ENCODE measurements around the gene ERLEC1.

ERLEC1 gene

DNA sequence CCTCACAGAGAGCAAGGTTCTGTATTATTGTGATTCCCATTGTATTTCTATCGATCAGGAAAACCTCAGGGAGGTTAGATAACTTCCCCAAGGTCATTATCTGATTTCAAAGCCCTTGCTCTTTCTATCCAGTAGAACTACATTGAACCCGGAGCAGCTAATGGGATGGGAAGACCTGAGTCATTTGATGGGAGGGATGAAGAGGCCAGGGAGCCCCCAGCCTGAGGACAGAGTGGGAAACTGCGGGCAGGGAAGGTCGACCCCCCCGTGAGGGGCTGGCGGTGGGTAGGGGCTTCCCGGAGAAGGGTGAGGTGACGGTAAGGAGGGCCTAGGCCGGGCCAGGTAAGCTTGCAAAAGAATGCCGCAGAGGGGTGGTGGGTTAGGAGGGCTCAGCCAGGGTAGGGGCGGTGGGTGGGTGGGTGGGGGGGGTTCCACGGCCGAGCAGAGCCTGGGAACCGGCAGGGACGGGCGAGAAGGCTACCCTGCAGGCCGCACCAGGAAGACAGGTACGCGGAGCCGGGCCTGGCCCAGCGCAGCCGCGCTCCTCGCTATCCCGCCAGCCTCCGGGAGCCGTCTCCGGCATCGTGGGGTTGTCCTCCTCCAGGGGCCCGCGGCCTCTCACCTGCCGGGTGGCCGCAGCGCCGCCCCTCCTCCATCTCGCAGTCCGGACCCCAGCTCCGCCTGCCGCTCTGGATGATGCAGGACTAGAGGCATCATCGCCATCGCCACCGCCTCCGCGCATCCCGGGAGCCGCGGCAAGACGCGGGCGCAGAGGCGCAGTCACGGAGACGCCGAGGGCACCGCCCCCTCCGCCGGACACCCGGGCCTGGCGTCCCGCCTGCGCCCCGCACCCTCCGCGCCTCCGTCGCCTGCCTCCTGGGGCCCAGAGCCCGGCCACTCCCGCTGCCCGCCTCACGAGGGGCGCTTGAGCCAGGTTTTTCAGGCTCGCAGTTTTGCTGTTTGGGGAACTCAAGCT, 72.7 kb downstream of the ERLEC1 start, which contains the start of gene GPR75:
TSS of gene GPR75 (minus strand) at position 762 of the 976 bp plus-strand sequence. CDS start 5,211 bp downstream, outside the sequence.
- DNase-seq (ENCODE audit: extremely low spot score) = no peak
- ChIA-PET POLR2A (no interaction called here), CTCF (interaction anchor here (0.6 kb wide), 1 partner anchor 13 kb away, joined by 3 read pairs; no protein-coding TSS in a partner anchor)
- TF ChIP-seq HDGF (IDR thresholded peaks at IDR 0.05; ENCODE audit: borderline replicate concordance) = no peak
- no peak for TF ChIP-seq FOXK2 (IDR thresholded peaks at IDR 0.05)
- TF ChIP-seq, protein P1, sequence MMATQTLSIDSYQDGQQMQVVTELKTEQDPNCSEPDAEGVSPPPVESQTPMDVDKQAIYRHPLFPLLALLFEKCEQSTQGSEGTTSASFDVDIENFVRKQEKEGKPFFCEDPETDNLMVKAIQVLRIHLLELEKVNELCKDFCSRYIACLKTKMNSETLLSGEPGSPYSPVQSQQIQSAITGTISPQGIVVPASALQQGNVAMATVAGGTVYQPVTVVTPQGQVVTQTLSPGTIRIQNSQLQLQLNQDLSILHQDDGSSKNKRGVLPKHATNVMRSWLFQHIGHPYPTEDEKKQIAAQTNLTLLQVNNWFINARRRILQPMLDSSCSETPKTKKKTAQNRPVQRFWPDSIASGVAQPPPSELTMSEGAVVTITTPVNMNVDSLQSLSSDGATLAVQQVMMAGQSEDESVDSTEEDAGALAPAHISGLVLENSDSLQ (IDR thresholded peaks at IDR 0.05) = no peak
- no peak for TF ChIP-seq ELF4 (IDR thresholded peaks at IDR 0.05)
- TF ChIP-seq TARDBP (IDR thresholded peaks at IDR 0.05) = no peak
- no peak for TF ChIP-seq NFRKB (IDR thresholded peaks at IDR 0.05)
- no peak for TF ChIP-seq ZNF384 (IDR thresholded peaks at IDR 0.05)
- no peak for TF ChIP-seq FOXA1 (IDR thresholded peaks at IDR 0.05)
- no peak for TF ChIP-seq LEF1 (IDR thresholded peaks at IDR 0.05; ENCODE audit: borderline replicate concordance)

DNA sequence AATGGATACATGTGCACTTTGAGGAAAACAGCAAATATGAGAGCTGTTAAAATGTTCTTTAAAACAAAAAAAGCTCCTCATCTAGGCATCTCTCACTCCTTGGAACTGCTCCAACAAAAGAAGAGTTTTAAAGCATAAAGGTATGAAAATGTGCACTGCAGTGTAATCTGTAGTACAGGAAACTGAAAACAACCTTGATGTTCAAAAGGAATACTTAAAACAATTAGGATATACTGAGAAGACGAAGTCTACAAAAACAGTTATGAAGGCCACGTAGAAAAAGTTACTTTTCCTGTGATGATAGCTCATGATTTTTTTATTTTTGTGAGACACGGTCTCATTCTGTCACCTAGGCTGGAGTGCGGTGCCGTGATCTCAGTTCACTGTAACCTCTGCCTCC, 75.0 kb downstream of the ERLEC1 start:
- DNase-seq (ENCODE audit: extremely low spot score) = no peak
- CTCF ChIA-PET = no interaction called here
- TF ChIP-seq ELF4 (IDR thresholded peaks at IDR 0.05) (no peak), HDGF (IDR thresholded peaks at IDR 0.05; ENCODE audit: borderline replicate concordance) (no peak), ARNT (IDR thresholded peaks at IDR 0.05) (no peak), LEF1 (IDR thresholded peaks at IDR 0.05; ENCODE audit: borderline replicate concordance) (no peak), ZNF384 (IDR thresholded peaks at IDR 0.05) (no peak), BHLHE40 (IDR thresholded peaks at IDR 0.05; ENCODE audit: borderline replicate concordance) (no peak), NFRKB (IDR thresholded peaks at IDR 0.05) (no peak), SP1 (IDR thresholded peaks at IDR 0.05) (no peak), L3MBTL2 (conservative IDR thresholded peaks at IDR 0.05) (no peak), FOXA1 (IDR thresholded peaks at IDR 0.05) (no peak), TARDBP (IDR thresholded peaks at IDR 0.05) (no peak), FOXK2 (IDR thresholded peaks at IDR 0.05) (no peak), FOXM1 (IDR thresholded peaks at IDR 0.05; ENCODE audit: borderline replicate concordance) (no peak), SUZ12 (IDR thresholded peaks at IDR 0.05) (no peak), CTBP1 (IDR thresholded peaks at IDR 0.05; ENCODE audit: borderline replicate concordance) (no peak)
- TF ChIP-seq, protein P1 (IDR thresholded peaks at IDR 0.05) = no peak
- POLR2A ChIA-PET = interaction anchor here (0.8 kb wide), 1 partner anchor 75 kb away, joined by 3 read pairs; the partner anchor contains the start of genes ASB3 and ERLEC1

DNA sequence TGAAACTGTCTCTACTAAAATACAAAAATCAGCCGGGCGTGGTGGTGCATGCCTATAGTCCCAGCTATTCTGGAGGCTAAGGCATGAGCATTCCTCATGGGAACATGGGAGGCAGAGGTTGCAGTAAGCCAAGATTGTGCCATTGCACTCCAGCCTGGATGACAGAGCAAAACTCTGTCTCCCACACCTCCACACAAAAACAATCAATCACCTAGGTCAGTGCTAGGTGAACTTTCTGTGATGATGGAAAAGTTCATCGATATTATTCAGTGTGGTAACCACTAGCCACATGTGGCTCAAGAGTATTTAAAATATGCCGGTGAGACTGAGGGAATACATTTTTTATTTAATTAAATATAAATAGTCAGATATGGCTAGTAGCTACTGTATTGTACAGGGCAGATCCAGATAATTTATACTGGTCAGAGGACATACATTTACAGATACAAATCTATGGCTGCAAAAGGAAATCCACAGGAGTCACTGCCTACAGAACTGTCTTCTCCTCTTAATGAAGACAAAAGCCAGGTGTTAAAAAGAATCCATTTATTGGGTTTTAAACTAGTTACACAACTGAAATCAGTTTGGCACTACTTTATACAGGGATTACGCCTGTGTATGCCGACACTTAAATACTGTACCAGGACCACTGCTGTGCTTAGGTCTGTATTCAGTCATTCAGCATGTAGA, 76.8 kb downstream of the ERLEC1 start:
- DNase-seq (ENCODE audit: extremely low spot score) = no peak
- TF ChIP-seq SUZ12 (IDR thresholded peaks at IDR 0.05) = no peak
- no peak for TF ChIP-seq LEF1 (IDR thresholded peaks at IDR 0.05; ENCODE audit: borderline replicate concordance)
- TF ChIP-seq BHLHE40 (IDR thresholded peaks at IDR 0.05; ENCODE audit: borderline replicate concordance) = no peak
- TF ChIP-seq FOXK2 (IDR thresholded peaks at IDR 0.05) = no peak
- no peak for TF ChIP-seq ELF4 (IDR thresholded peaks at IDR 0.05)
- TF ChIP-seq ARNT (IDR thresholded peaks at IDR 0.05) = no peak
- TF ChIP-seq L3MBTL2 (conservative IDR thresholded peaks at IDR 0.05) = no peak
- TF ChIP-seq HDGF (IDR thresholded peaks at IDR 0.05; ENCODE audit: borderline replicate concordance) = no peak
- TF ChIP-seq TARDBP (IDR thresholded peaks at IDR 0.05) = no peak
- TF ChIP-seq SP1 (IDR thresholded peaks at IDR 0.05) = no peak
- TF ChIP-seq, protein P1 (IDR thresholded peaks at IDR 0.05) = no peak
- TF ChIP-seq ZNF384 (IDR thresholded peaks at IDR 0.05) = no peak
- no peak for TF ChIP-seq FOXA1 (IDR thresholded peaks at IDR 0.05)
- ChIA-PET CTCF (no interaction called here), POLR2A (no interaction called here)

DNA sequence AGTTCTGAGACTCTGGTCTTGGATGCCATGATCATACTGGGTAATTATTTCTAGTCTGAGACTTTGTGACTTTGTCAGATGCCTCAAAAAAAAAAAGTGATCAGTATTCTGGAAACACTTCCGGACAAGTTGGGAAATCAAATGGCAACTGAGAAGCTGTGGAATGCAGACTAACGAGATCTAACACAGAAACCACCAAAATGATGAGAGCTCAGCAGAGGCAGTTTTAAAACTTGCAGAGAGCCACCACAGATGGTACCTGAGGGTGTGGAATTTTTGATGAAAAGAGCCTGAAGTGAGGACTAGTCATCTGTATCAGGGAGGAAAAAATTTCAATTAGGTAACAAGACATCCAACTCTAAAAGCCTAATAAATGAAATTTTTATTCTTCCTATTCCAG, 78.4 kb downstream of the ERLEC1 start:
- TF ChIP-seq ZNF384 (IDR thresholded peaks at IDR 0.05) = no peak
- TF ChIP-seq ARNT (IDR thresholded peaks at IDR 0.05) = no peak
- no peak for TF ChIP-seq BHLHE40 (IDR thresholded peaks at IDR 0.05; ENCODE audit: borderline replicate concordance)
- TF ChIP-seq CTBP1 (IDR thresholded peaks at IDR 0.05; ENCODE audit: borderline replicate concordance) = no peak
- no peak for TF ChIP-seq L3MBTL2 (conservative IDR thresholded peaks at IDR 0.05)
- TF ChIP-seq TARDBP (IDR thresholded peaks at IDR 0.05) = no peak
- TF ChIP-seq, protein P1 (IDR thresholded peaks at IDR 0.05) = no peak
- no peak for TF ChIP-seq NFRKB (IDR thresholded peaks at IDR 0.05)
- no peak for TF ChIP-seq HDGF (IDR thresholded peaks at IDR 0.05; ENCODE audit: borderline replicate concordance)
- no peak for TF ChIP-seq SUZ12 (IDR thresholded peaks at IDR 0.05)
- TF ChIP-seq SP1 (IDR thresholded peaks at IDR 0.05) = no peak
- TF ChIP-seq LEF1 (IDR thresholded peaks at IDR 0.05; ENCODE audit: borderline replicate concordance) = no peak
- no peak for TF ChIP-seq FOXM1 (IDR thresholded peaks at IDR 0.05; ENCODE audit: borderline replicate concordance)
- TF ChIP-seq FOXA1 (IDR thresholded peaks at IDR 0.05) = no peak
- TF ChIP-seq FOXK2 (IDR thresholded peaks at IDR 0.05) = no peak
- TF ChIP-seq ELF4 (IDR thresholded peaks at IDR 0.05) = no peak
- ChIA-PET POLR2A (no interaction called here), CTCF (no interaction called here)
- no peak for DNase-seq (ENCODE audit: extremely low spot score)

Measured in HEK293T (cell line).